WTC11 (cell line): ENCODE results near the gene AIMP2. TPM values are rescaled to one million over a fixed set of nuclear protein-coding genes. Genes with fewer than 3 reads are reported as not detected.

Source experiments
- ATAC-seq: fragments of 200-7000 bp; cut with Tn5 transposase; 2 replicates; pipeline ENCODE4 v1.10.0; 2021; ENCODE audit warnings: mild to moderate bottlenecking, moderate library complexity
- CTCF ChIA-PET: fragments of 300-600 bp; sonication (Branson Sonifier 250); formaldehyde crosslinking; loops from one replicate; lab custom pipeline; 2021; ENCODE audit warnings: antibody characterized with exemption; lab: Charles Lee
- POLR2A ChIA-PET: fragments of 350-600 bp; sonication (Branson Sonifier 250); formaldehyde crosslinking; loops from one replicate; lab custom pipeline; 2021; ENCODE audit warnings: antibody characterized with exemption; lab: Charles Lee
- DNase-seq: peaks from one replicate; pipeline ENCODE4 v3.0.0; 2021; ENCODE audit warnings: low spot score
- H3K27ac Mint-ChIP-seq: 2 replicates; pipeline ENCODE4 v1.8.0; 2021; ENCODE audit warnings: mixed read lengths
- H3K27me3 Mint-ChIP-seq: 2 replicates; pipeline ENCODE4 v1.8.0; 2021; ENCODE audit warnings: low read depth, mild to moderate bottlenecking, moderate library complexity, mixed read lengths
- H3K36me3 Mint-ChIP-seq: 2 replicates; pipeline ENCODE4 v1.8.0; 2021; ENCODE audit warnings: mixed read lengths
- H3K4me1 Mint-ChIP-seq: 2 replicates; pipeline ENCODE4 v1.8.0; 2022; ENCODE audit warnings: mixed read lengths
- H3K4me3 Mint-ChIP-seq: 2 replicates; pipeline ENCODE4 v1.8.0; 2021; ENCODE audit warnings: mild to moderate bottlenecking, moderate library complexity, mixed read lengths
- H3K9me3 Mint-ChIP-seq: 2 replicates; pipeline ENCODE4 v1.8.0; 2021; ENCODE audit warnings: mixed read lengths
- ATF1 ChIP-seq: sonication (generic); formaldehyde crosslinking; IDR thresholded peaks from 2 replicates; pipeline ENCODE4 v1.8.1; 2023; ENCODE audit warnings: mild to moderate bottlenecking, moderate library complexity, missing genetic modification reagents
- ELF4 ChIP-seq: sonication (generic); formaldehyde crosslinking; IDR thresholded peaks from 2 replicates; pipeline ENCODE4 v1.8.1; 2022; ENCODE audit warnings: low read depth, mild to moderate bottlenecking, moderate library complexity, missing genetic modification reagents
- KAT7 ChIP-seq: sonication (generic); formaldehyde crosslinking; IDR thresholded peaks from 2 replicates; pipeline ENCODE4 v1.8.1; 2023; ENCODE audit warnings: missing genetic modification reagents, mild to moderate bottlenecking, borderline replicate concordance
- NR2C2 ChIP-seq: sonication (generic); formaldehyde crosslinking; IDR thresholded peaks from 2 replicates; pipeline ENCODE4 v1.8.0; 2022; ENCODE audit warnings: mild to moderate bottlenecking, missing genetic modification reagents
- PRRX2 ChIP-seq: fragments of 250-450 bp; sonication (Bioruptor Pico); IDR thresholded peaks from 2 replicates; pipeline ENCODE4 v1.8.0; 2021; ENCODE audit warnings: mild to moderate bottlenecking
- TEAD1 ChIP-seq: sonication (generic); formaldehyde crosslinking; IDR thresholded peaks from 2 replicates; pipeline ENCODE4 v1.8.0; 2022; ENCODE audit warnings: mild to moderate bottlenecking, missing genetic modification reagents
- ZNF263 ChIP-seq: sonication (generic); formaldehyde crosslinking; IDR thresholded peaks from 2 replicates; pipeline ENCODE4 v1.8.1; 2022; ENCODE audit warnings: low read depth, mild to moderate bottlenecking, moderate library complexity, missing genetic modification reagents
- ZNF512 ChIP-seq: sonication (generic); formaldehyde crosslinking; IDR thresholded peaks from 2 replicates; pipeline ENCODE4 v1.8.1; 2022; ENCODE audit warnings: missing genetic modification reagents, borderline replicate concordance
- total RNA-seq: library from RNA; stranded (reverse); gene quantifications from 3 replicates; pipeline ENCODE4 v1.2.3, GENCODE V29; 2021
- TF ChIP-seq, protein P1 (sequence below): sonication (generic); formaldehyde crosslinking; IDR thresholded peaks from 2 replicates; pipeline ENCODE4 v1.8.1; 2023; ENCODE audit warnings: mild to moderate bottlenecking, missing genetic modification reagents, borderline replicate concordance
- TF ChIP-seq, protein P2 (sequence below): sonication (generic); formaldehyde crosslinking; IDR thresholded peaks from 2 replicates; pipeline ENCODE4 v1.8.0; 2023; ENCODE audit warnings: missing genetic modification reagents
- TF ChIP-seq, protein P3 (sequence below): sonication (generic); formaldehyde crosslinking; IDR thresholded peaks from 2 replicates; pipeline ENCODE4 v1.8.1; 2023; ENCODE audit warnings: mild to moderate bottlenecking, missing genetic modification reagents, moderate library complexity
- TF ChIP-seq, protein P4 (sequence below): sonication (generic); formaldehyde crosslinking; conservative IDR thresholded peaks from 2 replicates; pipeline ENCODE4 v1.8.1; 2023; ENCODE audit warnings: mild to moderate bottlenecking, low read depth, missing genetic modification reagents, moderate library complexity
- TF ChIP-seq, protein P5 (sequence below): sonication (generic); formaldehyde crosslinking; IDR thresholded peaks from 2 replicates; pipeline ENCODE4 v1.8.1; 2023; ENCODE audit warnings: mild to moderate bottlenecking, moderate library complexity, missing genetic modification reagents
- TF ChIP-seq, protein P6 (sequence below): fragments of 250-450 bp; sonication (Bioruptor Pico); IDR thresholded peaks from 2 replicates; pipeline ENCODE4 v1.9.0; 2021; ENCODE audit warnings: moderate library complexity, mild to moderate bottlenecking, inconsistent platforms, borderline replicate concordance

Gene AIMP2
- total RNA-seq, 1 experiment from 2014 or later: 63.2 TPM

- TF ChIP-seq ZNF512 (CRISPR knock-in tag): no peak
- TF ChIP-seq, protein P1, sequence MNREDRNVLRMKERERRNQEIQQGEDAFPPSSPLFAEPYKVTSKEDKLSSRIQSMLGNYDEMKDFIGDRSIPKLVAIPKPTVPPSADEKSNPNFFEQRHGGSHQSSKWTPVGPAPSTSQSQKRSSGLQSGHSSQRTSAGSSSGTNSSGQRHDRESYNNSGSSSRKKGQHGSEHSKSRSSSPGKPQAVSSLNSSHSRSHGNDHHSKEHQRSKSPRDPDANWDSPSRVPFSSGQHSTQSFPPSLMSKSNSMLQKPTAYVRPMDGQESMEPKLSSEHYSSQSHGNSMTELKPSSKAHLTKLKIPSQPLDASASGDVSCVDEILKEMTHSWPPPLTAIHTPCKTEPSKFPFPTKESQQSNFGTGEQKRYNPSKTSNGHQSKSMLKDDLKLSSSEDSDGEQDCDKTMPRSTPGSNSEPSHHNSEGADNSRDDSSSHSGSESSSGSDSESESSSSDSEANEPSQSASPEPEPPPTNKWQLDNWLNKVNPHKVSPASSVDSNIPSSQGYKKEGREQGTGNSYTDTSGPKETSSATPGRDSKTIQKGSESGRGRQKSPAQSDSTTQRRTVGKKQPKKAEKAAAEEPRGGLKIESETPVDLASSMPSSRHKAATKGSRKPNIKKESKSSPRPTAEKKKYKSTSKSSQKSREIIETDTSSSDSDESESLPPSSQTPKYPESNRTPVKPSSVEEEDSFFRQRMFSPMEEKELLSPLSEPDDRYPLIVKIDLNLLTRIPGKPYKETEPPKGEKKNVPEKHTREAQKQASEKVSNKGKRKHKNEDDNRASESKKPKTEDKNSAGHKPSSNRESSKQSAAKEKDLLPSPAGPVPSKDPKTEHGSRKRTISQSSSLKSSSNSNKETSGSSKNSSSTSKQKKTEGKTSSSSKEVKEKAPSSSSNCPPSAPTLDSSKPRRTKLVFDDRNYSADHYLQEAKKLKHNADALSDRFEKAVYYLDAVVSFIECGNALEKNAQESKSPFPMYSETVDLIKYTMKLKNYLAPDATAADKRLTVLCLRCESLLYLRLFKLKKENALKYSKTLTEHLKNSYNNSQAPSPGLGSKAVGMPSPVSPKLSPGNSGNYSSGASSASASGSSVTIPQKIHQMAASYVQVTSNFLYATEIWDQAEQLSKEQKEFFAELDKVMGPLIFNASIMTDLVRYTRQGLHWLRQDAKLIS (CRISPR knock-in tag): no peak
- TF ChIP-seq, protein P2, sequence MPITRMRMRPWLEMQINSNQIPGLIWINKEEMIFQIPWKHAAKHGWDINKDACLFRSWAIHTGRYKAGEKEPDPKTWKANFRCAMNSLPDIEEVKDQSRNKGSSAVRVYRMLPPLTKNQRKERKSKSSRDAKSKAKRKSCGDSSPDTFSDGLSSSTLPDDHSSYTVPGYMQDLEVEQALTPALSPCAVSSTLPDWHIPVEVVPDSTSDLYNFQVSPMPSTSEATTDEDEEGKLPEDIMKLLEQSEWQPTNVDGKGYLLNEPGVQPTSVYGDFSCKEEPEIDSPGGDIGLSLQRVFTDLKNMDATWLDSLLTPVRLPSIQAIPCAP: no peak
- TF ChIP-seq, all 79 proteins: peak for 0
Measured at GRCh38 chr7:6026820-6027311, 17.8 kb downstream of the AIMP2 start (continued).

DNA sequence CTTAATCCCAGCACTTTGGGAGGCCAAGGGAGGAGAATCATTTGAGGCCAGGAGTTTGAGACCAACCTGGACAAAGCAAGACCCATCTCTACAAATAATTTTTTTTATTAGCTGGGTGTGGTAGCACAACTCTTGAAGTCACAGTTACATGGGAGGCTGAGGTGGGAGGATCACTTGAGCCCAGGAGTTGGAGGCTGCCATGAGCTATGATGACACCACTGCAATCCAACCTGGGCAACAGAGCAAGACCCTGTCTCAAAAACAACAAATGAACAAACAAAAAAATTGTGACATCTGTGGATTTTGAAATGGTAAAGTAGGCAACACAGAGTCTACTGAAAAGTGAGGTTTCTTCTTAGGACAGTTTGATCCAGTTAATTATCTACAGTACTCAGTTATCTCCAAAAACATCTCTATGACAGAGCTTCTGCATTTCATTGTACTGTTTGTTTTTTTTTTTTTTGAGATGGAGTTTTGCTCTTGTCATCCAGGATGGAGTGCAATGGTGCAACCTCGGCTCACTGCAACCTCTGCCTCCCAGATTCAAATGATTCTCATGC lies 18.8 kb downstream of the AIMP2 start:
- H3K27ac Mint-ChIP-seq: no peak overlapping the region
- TF ChIP-seq, protein P3, sequence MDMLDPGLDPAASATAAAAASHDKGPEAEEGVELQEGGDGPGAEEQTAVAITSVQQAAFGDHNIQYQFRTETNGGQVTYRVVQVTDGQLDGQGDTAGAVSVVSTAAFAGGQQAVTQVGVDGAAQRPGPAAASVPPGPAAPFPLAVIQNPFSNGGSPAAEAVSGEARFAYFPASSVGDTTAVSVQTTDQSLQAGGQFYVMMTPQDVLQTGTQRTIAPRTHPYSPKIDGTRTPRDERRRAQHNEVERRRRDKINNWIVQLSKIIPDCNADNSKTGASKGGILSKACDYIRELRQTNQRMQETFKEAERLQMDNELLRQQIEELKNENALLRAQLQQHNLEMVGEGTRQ (CRISPR knock-in tag): no peak
- no peak for TF ChIP-seq PRRX2 (CRISPR knock-in tag)
- TF ChIP-seq, protein P4, sequence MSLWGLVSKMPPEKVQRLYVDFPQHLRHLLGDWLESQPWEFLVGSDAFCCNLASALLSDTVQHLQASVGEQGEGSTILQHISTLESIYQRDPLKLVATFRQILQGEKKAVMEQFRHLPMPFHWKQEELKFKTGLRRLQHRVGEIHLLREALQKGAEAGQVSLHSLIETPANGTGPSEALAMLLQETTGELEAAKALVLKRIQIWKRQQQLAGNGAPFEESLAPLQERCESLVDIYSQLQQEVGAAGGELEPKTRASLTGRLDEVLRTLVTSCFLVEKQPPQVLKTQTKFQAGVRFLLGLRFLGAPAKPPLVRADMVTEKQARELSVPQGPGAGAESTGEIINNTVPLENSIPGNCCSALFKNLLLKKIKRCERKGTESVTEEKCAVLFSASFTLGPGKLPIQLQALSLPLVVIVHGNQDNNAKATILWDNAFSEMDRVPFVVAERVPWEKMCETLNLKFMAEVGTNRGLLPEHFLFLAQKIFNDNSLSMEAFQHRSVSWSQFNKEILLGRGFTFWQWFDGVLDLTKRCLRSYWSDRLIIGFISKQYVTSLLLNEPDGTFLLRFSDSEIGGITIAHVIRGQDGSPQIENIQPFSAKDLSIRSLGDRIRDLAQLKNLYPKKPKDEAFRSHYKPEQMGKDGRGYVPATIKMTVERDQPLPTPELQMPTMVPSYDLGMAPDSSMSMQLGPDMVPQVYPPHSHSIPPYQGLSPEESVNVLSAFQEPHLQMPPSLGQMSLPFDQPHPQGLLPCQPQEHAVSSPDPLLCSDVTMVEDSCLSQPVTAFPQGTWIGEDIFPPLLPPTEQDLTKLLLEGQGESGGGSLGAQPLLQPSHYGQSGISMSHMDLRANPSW: no peak
- no peak for TF ChIP-seq ZNF512 (CRISPR knock-in tag)
- no peak for TF ChIP-seq KAT7 (CRISPR knock-in tag)
- TF ChIP-seq, protein P5, sequence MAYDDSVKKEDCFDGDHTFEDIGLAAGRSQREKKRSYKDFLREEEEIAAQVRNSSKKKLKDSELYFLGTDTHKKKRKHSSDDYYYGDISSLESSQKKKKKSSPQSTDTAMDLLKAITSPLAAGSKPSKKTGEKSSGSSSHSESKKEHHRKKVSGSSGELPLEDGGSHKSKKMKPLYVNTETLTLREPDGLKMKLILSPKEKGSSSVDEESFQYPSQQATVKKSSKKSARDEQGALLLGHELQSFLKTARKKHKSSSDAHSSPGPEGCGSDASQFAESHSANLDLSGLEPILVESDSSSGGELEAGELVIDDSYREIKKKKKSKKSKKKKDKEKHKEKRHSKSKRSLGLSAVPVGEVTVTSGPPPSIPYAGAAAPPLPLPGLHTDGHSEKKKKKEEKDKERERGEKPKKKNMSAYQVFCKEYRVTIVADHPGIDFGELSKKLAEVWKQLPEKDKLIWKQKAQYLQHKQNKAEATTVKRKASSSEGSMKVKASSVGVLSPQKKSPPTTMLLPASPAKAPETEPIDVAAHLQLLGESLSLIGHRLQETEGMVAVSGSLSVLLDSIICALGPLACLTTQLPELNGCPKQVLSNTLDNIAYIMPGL (CRISPR knock-in tag): no peak
- no peak for TF ChIP-seq ATF1 (CRISPR knock-in tag)
- TF ChIP-seq ZNF263: no peak
- TF ChIP-seq, protein P6, sequence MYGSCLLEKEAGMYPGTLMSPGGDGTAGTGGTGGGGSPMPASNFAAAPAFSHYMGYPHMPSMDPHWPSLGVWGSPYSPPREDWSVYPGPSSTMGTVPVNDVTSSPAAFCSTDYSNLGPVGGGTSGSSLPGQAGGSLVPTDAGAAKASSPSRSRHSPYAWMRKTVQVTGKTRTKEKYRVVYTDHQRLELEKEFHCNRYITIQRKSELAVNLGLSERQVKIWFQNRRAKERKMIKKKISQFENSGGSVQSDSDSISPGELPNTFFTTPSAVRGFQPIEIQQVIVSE (CRISPR knock-in tag): no peak
- no peak for TF ChIP-seq TEAD1 (CRISPR knock-in tag)
- TF ChIP-seq NR2C2 (CRISPR knock-in tag): no peak
- no peak for TF ChIP-seq ELF4
- TF ChIP-seq, all 79 proteins: peak for 0
- POLR2A ChIA-PET: no interaction called here
- H3K4me1 Mint-ChIP-seq: peaks cover 2% of the 10 kb centered on the region; the same call in 1 of the 2 replicates
- H3K9me3 Mint-ChIP-seq: no peaks in the 10 kb centered on the region
- H3K27me3 Mint-ChIP-seq: no peaks in the 10 kb centered on the region
- CTCF ChIA-PET: interaction anchor here (0.6 kb wide), 1 partner anchor 14 kb away, joined by 3 read pairs; no protein-coding TSS in a partner anchor
- H3K36me3 Mint-ChIP-seq: peaks cover 73% of the 10 kb centered on the region
- no peak for ATAC-seq
- H3K4me3 Mint-ChIP-seq: no peak overlapping the region
- DNase-seq: no peak
